WTC11 (cell line): ENCODE data around the gene DHRS9. TPM values are rescaled to one million over a fixed set of nuclear protein-coding genes. Genes with fewer than 3 reads are reported as not detected.

Experiments
- ATAC-seq: fragments of 200-7000 bp; cut with Tn5 transposase; 2 replicates; pipeline ENCODE4 v1.10.0; 2021; ENCODE audit warnings: mild to moderate bottlenecking, moderate library complexity
- CTCF ChIA-PET: fragments of 300-600 bp; sonication (Branson Sonifier 250); formaldehyde crosslinking; loops from one replicate; lab custom pipeline; 2021; ENCODE audit warnings: antibody characterized with exemption; lab: Charles Lee
- POLR2A ChIA-PET: fragments of 350-600 bp; sonication (Branson Sonifier 250); formaldehyde crosslinking; loops from one replicate; lab custom pipeline; 2021; ENCODE audit warnings: antibody characterized with exemption; lab: Charles Lee
- DNase-seq: peaks from one replicate; pipeline ENCODE4 v3.0.0; 2021; ENCODE audit warnings: low spot score
- H3K27ac Mint-ChIP-seq: 2 replicates; pipeline ENCODE4 v1.8.0; 2021; ENCODE audit warnings: mixed read lengths
- H3K27me3 Mint-ChIP-seq: 2 replicates; pipeline ENCODE4 v1.8.0; 2021; ENCODE audit warnings: low read depth, mild to moderate bottlenecking, moderate library complexity, mixed read lengths
- H3K36me3 Mint-ChIP-seq: 2 replicates; pipeline ENCODE4 v1.8.0; 2021; ENCODE audit warnings: mixed read lengths
- H3K4me1 Mint-ChIP-seq: 2 replicates; pipeline ENCODE4 v1.8.0; 2022; ENCODE audit warnings: mixed read lengths
- H3K4me3 Mint-ChIP-seq: 2 replicates; pipeline ENCODE4 v1.8.0; 2021; ENCODE audit warnings: mild to moderate bottlenecking, moderate library complexity, mixed read lengths
- H3K9me3 Mint-ChIP-seq: 2 replicates; pipeline ENCODE4 v1.8.0; 2021; ENCODE audit warnings: mixed read lengths
- ATF1 ChIP-seq: sonication (generic); formaldehyde crosslinking; IDR thresholded peaks from 2 replicates; pipeline ENCODE4 v1.8.1; 2023; ENCODE audit warnings: mild to moderate bottlenecking, moderate library complexity, missing genetic modification reagents
- CREM ChIP-seq: sonication (generic); formaldehyde crosslinking; IDR thresholded peaks from 2 replicates; pipeline ENCODE4 v1.8.1; 2022; ENCODE audit warnings: mild to moderate bottlenecking, missing genetic modification reagents, moderate library complexity
- CTCF ChIP-seq: fragments of 200-600 bp; IDR thresholded peaks from 2 replicates; pipeline ENCODE4 v1.8.0; 2022; ENCODE audit warnings: antibody characterized with exemption
- ESRRA ChIP-seq: sonication (generic); formaldehyde crosslinking; IDR thresholded peaks from 2 replicates; pipeline ENCODE4 v1.8.1; 2022; ENCODE audit warnings: mild to moderate bottlenecking, missing genetic modification reagents, borderline replicate concordance
- FOXK1 ChIP-seq: sonication (generic); formaldehyde crosslinking; IDR thresholded peaks from 2 replicates; pipeline ENCODE4 v1.8.0; 2022; ENCODE audit warnings: mild to moderate bottlenecking, moderate library complexity, missing genetic modification reagents
- GTF2I ChIP-seq: fragments of 250-450 bp; sonication (Bioruptor Pico); conservative IDR thresholded peaks from 2 replicates; pipeline ENCODE4 v1.4.0; 2021; ENCODE audit warnings: mild to moderate bottlenecking
- MLX ChIP-seq: sonication (generic); formaldehyde crosslinking; IDR thresholded peaks from 2 replicates; pipeline ENCODE4 v1.8.1; 2023; ENCODE audit warnings: mild to moderate bottlenecking, missing genetic modification reagents, moderate library complexity
- MYBL2 ChIP-seq: sonication (generic); formaldehyde crosslinking; IDR thresholded peaks from 2 replicates; pipeline ENCODE4 v1.8.1; 2023; ENCODE audit warnings: mild to moderate bottlenecking, moderate library complexity, missing genetic modification reagents
- NFATC4 ChIP-seq: fragments of 250-450 bp; sonication (Bioruptor Pico); IDR thresholded peaks from 2 replicates; pipeline ENCODE4 v1.9.0; 2021; ENCODE audit warnings: mild to moderate bottlenecking
- PRDM15 ChIP-seq: sonication (generic); formaldehyde crosslinking; IDR thresholded peaks from 2 replicates; pipeline ENCODE4 v1.8.0; 2022; ENCODE audit warnings: missing genetic modification reagents
- RORB ChIP-seq: fragments of 250-450 bp; sonication (Bioruptor Pico); IDR thresholded peaks from 2 replicates; pipeline ENCODE4 v1.9.0; 2021; ENCODE audit warnings: mild to moderate bottlenecking
- SOX15 ChIP-seq: fragments of 250-450 bp; sonication (Bioruptor Pico); IDR thresholded peaks from 2 replicates; pipeline ENCODE4 v1.9.0; 2021; ENCODE audit warnings: mild to moderate bottlenecking
- TCF7 ChIP-seq: sonication (generic); formaldehyde crosslinking; IDR thresholded peaks from 2 replicates; pipeline ENCODE4 v1.8.0; 2022; ENCODE audit warnings: mild to moderate bottlenecking, low read depth, missing genetic modification reagents, moderate library complexity
- TEAD1 ChIP-seq: sonication (generic); formaldehyde crosslinking; IDR thresholded peaks from 2 replicates; pipeline ENCODE4 v1.8.0; 2022; ENCODE audit warnings: mild to moderate bottlenecking, missing genetic modification reagents
- ZNF317 ChIP-seq: sonication (generic); formaldehyde crosslinking; IDR thresholded peaks from 2 replicates; pipeline ENCODE4 v1.8.1; 2023; ENCODE audit warnings: low read depth, mild to moderate bottlenecking, moderate library complexity, missing genetic modification reagents, borderline replicate concordance
- ZNF416 ChIP-seq: fragments of 250-450 bp; sonication (Bioruptor Pico); IDR thresholded peaks from 2 replicates; pipeline ENCODE4 v1.9.0; 2021; ENCODE audit warnings: mild to moderate bottlenecking, inconsistent platforms
- ZNF423 ChIP-seq: fragments of 250-450 bp; sonication (Bioruptor Pico); IDR thresholded peaks from 2 replicates; pipeline ENCODE4 v2.1.2; 2022; ENCODE audit warnings: mild to moderate bottlenecking, moderate library complexity
- ZNF512 ChIP-seq: sonication (generic); formaldehyde crosslinking; IDR thresholded peaks from 2 replicates; pipeline ENCODE4 v1.8.1; 2022; ENCODE audit warnings: missing genetic modification reagents, borderline replicate concordance
- total RNA-seq: library from RNA; stranded (reverse); gene quantifications from 3 replicates; pipeline ENCODE4 v1.2.3, GENCODE V29; 2021

Gene DHRS9
- total RNA-seq, 1 experiment from 2014 or later, result not detected

- no peak for DNase-seq
- no peaks in the 10 kb centered on the region for H3K27me3 Mint-ChIP-seq
- no peak for ATAC-seq
- no peak overlapping the region for H3K4me3 Mint-ChIP-seq
- no peaks in the 10 kb centered on the region for H3K36me3 Mint-ChIP-seq
- no peaks in the 10 kb centered on the region for H3K9me3 Mint-ChIP-seq
- no peak for TF ChIP-seq ZNF512 (CRISPR knock-in tag)
- no peak for TF ChIP-seq ZNF416
- no peak for TF ChIP-seq TEAD1
- no peak for TF ChIP-seq CREM (CRISPR knock-in tag)
- TF ChIP-seq ZNF423 (CRISPR knock-in tag), result no peak
- no peak for TF ChIP-seq ESRRA
- no peak for TF ChIP-seq TCF7 (CRISPR knock-in tag)
- no peak for TF ChIP-seq FOXK1 (CRISPR knock-in tag)
- no peak for TF ChIP-seq MLX (CRISPR knock-in tag)
- no peak for TF ChIP-seq ATF1 (CRISPR knock-in tag)
- no peak for TF ChIP-seq GTF2I (CRISPR knock-in tag)
- no peak for TF ChIP-seq CTCF
- no peak overlapping the region for H3K27ac Mint-ChIP-seq
- POLR2A ChIA-PET, result no interaction called here
- CTCF ChIA-PET, result no interaction called here
- peaks cover 15% of the 10 kb centered on the region for H3K4me1 Mint-ChIP-seq
Observed at GRCh38 chr2:169034256-169034655, 35.1 kb upstream of the DHRS9 start.

GRCh38 chr2:169034984-169035544 is 34.3 kb upstream of the DHRS9 start:
- CTCF ChIA-PET, result no interaction called here
- DNase-seq, result no peak
- TF ChIP-seq RORB (CRISPR knock-in tag) (no peak), SOX15 (no peak), ZNF317 (CRISPR knock-in tag) (no peak), PRDM15 (CRISPR knock-in tag) (no peak), MYBL2 (no peak), NFATC4 (no peak)
- Mint-ChIP-seq H3K27me3 (no peaks in the 10 kb centered on the region), H3K27ac (no peak overlapping the region), H3K4me3 (no peak overlapping the region), H3K4me1 (peaks cover 13% of the 10 kb centered on the region), H3K9me3 (no peaks in the 10 kb centered on the region), H3K36me3 (no peaks in the 10 kb centered on the region)
- ATAC-seq, result no peak
- POLR2A ChIA-PET, result no interaction called here
